HFFc6 (cell line): ENCODE measurements around the gene MIF4GD. TPM values are rescaled to one million over a fixed set of nuclear protein-coding genes. Genes with fewer than 3 reads are reported as not detected.

Experiments used
- DNase-seq: peaks from one replicate; pipeline ENCODE4 v3.0.0-alpha.2; 2018
- H3K27ac Mint-ChIP-seq: 2 replicates; pipeline ENCODE4 v1.8.0; 2020; ENCODE audit warnings: mild to moderate bottlenecking, mixed read lengths
- H3K27me3 Mint-ChIP-seq: 2 replicates; pipeline ENCODE4 v1.8.0; 2021; ENCODE audit warnings: mild to moderate bottlenecking, moderate library complexity, mixed read lengths; ENCODE audit not compliant: insufficient read depth
- H3K36me3 Mint-ChIP-seq: 2 replicates; pipeline ENCODE4 v1.8.0; 2021; ENCODE audit warnings: low read depth, mixed read lengths
- H3K4me1 Mint-ChIP-seq: 2 replicates; pipeline ENCODE4 v1.8.0; 2020; ENCODE audit warnings: low read depth, mixed read lengths
- H3K4me3 Mint-ChIP-seq: 2 replicates; pipeline ENCODE4 v1.8.0; 2020; ENCODE audit warnings: mild to moderate bottlenecking, moderate library complexity, mixed read lengths
- H3K9me3 Mint-ChIP-seq: 2 replicates; pipeline ENCODE4 v1.8.0; 2020; ENCODE audit warnings: mild to moderate bottlenecking, mixed read lengths
- CTCF ChIP-seq: fragments of 200-600 bp; sonication (generic); IDR thresholded peaks from 2 replicates; pipeline ENCODE4 v1.5.0; 2021; ENCODE audit warnings: antibody characterized with exemption, mild to moderate bottlenecking
- total RNA-seq, 6 experiments: library from RNA; stranded (reverse); fragmentation: NEBNext Ultra II Directional; extraction: Animal tissue kit (Norgen Biotek cat#: 25700); gene quantifications; 2 replicates in 1 of 6; 3 replicates in 5 of 6; pipeline ENCODE4 v1.2.3, GENCODE V29; 2021

Gene MIF4GD
- total RNA-seq, 6 experiments from 2014 or later: 8.8 to 10.8 (median 10.0) TPM

- H3K27ac Mint-ChIP-seq: no peak overlapping the region
- no peaks in the 10 kb centered on the region for H3K4me1 Mint-ChIP-seq
- H3K27me3 Mint-ChIP-seq: peaks cover 10% of the 10 kb centered on the region
- TF ChIP-seq CTCF: no peak
- peaks cover 8% of the 10 kb centered on the region; the same call in 1 of the 2 replicates for H3K36me3 Mint-ChIP-seq
- no peak overlapping the region for H3K4me3 Mint-ChIP-seq
- DNase-seq: no peak
- H3K9me3 Mint-ChIP-seq: no peaks in the 10 kb centered on the region
These were observed 45.2 kb upstream of the MIF4GD start for GRCh38 chr17:75316253-75316652.

- no peak overlapping the region for H3K4me3 Mint-ChIP-seq
- peaks cover 6% of the 10 kb centered on the region; the same call in 1 of the 2 replicates for H3K36me3 Mint-ChIP-seq
- TF ChIP-seq CTCF: no peak
- H3K9me3 Mint-ChIP-seq: no peaks in the 10 kb centered on the region
- DNase-seq: no peak
- H3K27me3 Mint-ChIP-seq: peaks cover 10% of the 10 kb centered on the region
- H3K27ac Mint-ChIP-seq: no peak overlapping the region
- H3K4me1 Mint-ChIP-seq: no peaks in the 10 kb centered on the region
These were observed 44.7 kb upstream of the MIF4GD start for GRCh38 chr17:75315541-75316243.

GRCh38 chr17:75313941-75314551, 43.0 kb upstream of the MIF4GD start:
- no peak for TF ChIP-seq CTCF
- H3K9me3 Mint-ChIP-seq: no peaks in the 10 kb centered on the region
- no peak overlapping the region for H3K4me3 Mint-ChIP-seq
- no peak for DNase-seq
- H3K27me3 Mint-ChIP-seq: peaks cover 5% of the 10 kb centered on the region
- H3K36me3 Mint-ChIP-seq: no peaks in the 10 kb centered on the region
- H3K4me1 Mint-ChIP-seq: no peaks in the 10 kb centered on the region
- H3K27ac Mint-ChIP-seq: no peak overlapping the region; the same call in 1 of the 2 replicates

- Mint-ChIP-seq H3K36me3 (no peaks in the 10 kb centered on the region), H3K4me1 (no peaks in the 10 kb centered on the region), H3K27ac (no peak overlapping the region), H3K4me3 (no peak overlapping the region), H3K27me3 (peaks cover 5% of the 10 kb centered on the region), H3K9me3 (no peaks in the 10 kb centered on the region)
- TF ChIP-seq CTCF: no peak
- no peak for DNase-seq
These were observed 38.0 kb upstream of the MIF4GD start for GRCh38 chr17:75308732-75309629.

- H3K27ac Mint-ChIP-seq: no peak overlapping the region
- no peak for DNase-seq
- no peaks in the 10 kb centered on the region for H3K9me3 Mint-ChIP-seq
- H3K27me3 Mint-ChIP-seq: peaks cover 3% of the 10 kb centered on the region
- no peaks in the 10 kb centered on the region for H3K4me1 Mint-ChIP-seq
- H3K36me3 Mint-ChIP-seq: no peaks in the 10 kb centered on the region
- TF ChIP-seq CTCF: no peak
- no peak overlapping the region for H3K4me3 Mint-ChIP-seq
These were observed 37.1 kb upstream of the MIF4GD start for GRCh38 chr17:75307957-75308731.
